ENCODE measurements around the gene BEST3.

- TF ChIP-seq CTCF (IDR thresholded peaks at IDR 0.05) (no peak), POLR2A (IDR thresholded peaks at IDR 0.05) (no peak)
Observed at GRCh38 chr12:69613351-69613750, 85.8 kb downstream of the BEST3 start.
